ENCODE results near the gene LMBRD2. TPM values are rescaled to one million over a fixed set of nuclear protein-coding genes. Genes with fewer than 3 reads are reported as not detected.

Gene LMBRD2
- total RNA-seq, 2 donors from 2014 or later: 5.5 to 7.4 TPM

- H3K4me1 ChIP-seq (ENCODE audit: control insufficient read depth, insufficient read depth, low read length): peaks cover 4% of the 10 kb centered on the region
- no peak for TF ChIP-seq CTCF (conservative IDR thresholded peaks at IDR 0.05)
- H3K9ac ChIP-seq (ENCODE audit: extremely low read depth, low read length, poor library complexity, severe bottlenecking): no peak overlapping the region
- no peaks in the 10 kb centered on the region for H3K9me3 Mint-ChIP-seq
- H3K27ac ChIP-seq (ENCODE audit: low read depth, low read length): no peak overlapping the region
- no peaks in the 10 kb centered on the region for H3K36me3 ChIP-seq (ENCODE audit: control insufficient read depth, insufficient read depth, low read length)
- H3K36me3 Mint-ChIP-seq (ENCODE audit: low read depth): no peaks in the 10 kb centered on the region
- H3K9me3 ChIP-seq (ENCODE audit: control insufficient read depth, low read length): no peaks in the 10 kb centered on the region
- no peak overlapping the region for H3K4me3 Mint-ChIP-seq
- H3K27ac Mint-ChIP-seq: no peak overlapping the region
- WGBS, 2 experiments (ENCODE audit: insufficient coverage in 1 of 2, insufficient read length in 1 of 2): 72 to 83% methylated on average over 6 to 10 of the region's 10 CpGs
- DNase-seq: no peak
- peaks cover 5% of the 10 kb centered on the region for H3K27me3 Mint-ChIP-seq (ENCODE audit: insufficient read depth)
- no peaks in the 10 kb centered on the region for H3K27me3 ChIP-seq (ENCODE audit: control insufficient read depth, insufficient read depth, low read length, poor library complexity, severe bottlenecking)
- H3K4me1 Mint-ChIP-seq: peaks cover 2% of the 10 kb centered on the region
- H3K4me3 ChIP-seq (ENCODE audit: low read length): no peak overlapping the region
These were observed 73.3 kb downstream of the LMBRD2 start for GRCh38 chr5:36078430-36078829.

GRCh38 chr5:36073595-36074216 is 78.0 kb downstream of the LMBRD2 start:
- DNase-seq: peak; percentile 73
- Mint-ChIP-seq H3K4me3 (no peak overlapping the region), H3K27ac (no peak overlapping the region), H3K27me3 (ENCODE audit: insufficient read depth) (peaks cover 32% of the 10 kb centered on the region), H3K36me3 (ENCODE audit: low read depth) (no peaks in the 10 kb centered on the region), H3K4me1 (no peaks in the 10 kb centered on the region), H3K9me3 (no peaks in the 10 kb centered on the region)
- Histone ChIP-seq H3K36me3 (ENCODE audit: control insufficient read depth, insufficient read depth, low read length) (no peaks in the 10 kb centered on the region), H3K27me3 (ENCODE audit: control insufficient read depth, insufficient read depth, low read length, poor library complexity, severe bottlenecking) (peaks cover 8% of the 10 kb centered on the region), H3K9ac (ENCODE audit: extremely low read depth, low read length, poor library complexity, severe bottlenecking) (no peak overlapping the region), H3K27ac (ENCODE audit: low read depth, low read length) (no peak overlapping the region), H3K4me3 (ENCODE audit: low read length) (no peak overlapping the region), H3K4me1 (ENCODE audit: control insufficient read depth, insufficient read depth, low read length) (no peaks in the 10 kb centered on the region), H3K9me3 (ENCODE audit: control insufficient read depth, low read length) (no peaks in the 10 kb centered on the region)
- TF ChIP-seq CTCF (conservative IDR thresholded peaks at IDR 0.05): peak; percentile 72
- WGBS, 2 experiments (ENCODE audit: insufficient coverage in 1 of 2, insufficient read length in 1 of 2): 63% methylated on average over 3 of the region's 3 CpGs; no CpG with 5 or more reads in 1 of the 2 experiments

GRCh38 chr5:36070687-36071571 is 80.8 kb downstream of the LMBRD2 start:
- Histone ChIP-seq H3K4me1 (ENCODE audit: control insufficient read depth, insufficient read depth, low read length) (peaks cover 4% of the 10 kb centered on the region), H3K36me3 (ENCODE audit: control insufficient read depth, insufficient read depth, low read length) (no peaks in the 10 kb centered on the region), H3K27ac (ENCODE audit: low read depth, low read length) (no peak overlapping the region), H3K9me3 (ENCODE audit: control insufficient read depth, low read length) (no peaks in the 10 kb centered on the region), H3K9ac (ENCODE audit: extremely low read depth, low read length, poor library complexity, severe bottlenecking) (no peak overlapping the region), H3K4me3 (ENCODE audit: low read length) (no peak overlapping the region), H3K27me3 (ENCODE audit: control insufficient read depth, insufficient read depth, low read length, poor library complexity, severe bottlenecking) (peaks cover 8% of the 10 kb centered on the region)
- peaks cover 42% of the 10 kb centered on the region for H3K27me3 Mint-ChIP-seq (ENCODE audit: insufficient read depth)
- 89 to 96% methylated on average over 5 to 9 of the region's 9 CpGs for WGBS, 2 experiments (ENCODE audit: insufficient coverage in 1 of 2, insufficient read length in 1 of 2)
- no peaks in the 10 kb centered on the region for H3K9me3 Mint-ChIP-seq
- H3K4me3 Mint-ChIP-seq: no peak overlapping the region
- DNase-seq: no peak
- peaks cover 6% of the 10 kb centered on the region for H3K4me1 Mint-ChIP-seq
- H3K36me3 Mint-ChIP-seq (ENCODE audit: low read depth): no peaks in the 10 kb centered on the region
- H3K27ac Mint-ChIP-seq: no peak overlapping the region
- TF ChIP-seq CTCF (conservative IDR thresholded peaks at IDR 0.05): no peak

Data from endodermal cell (in vitro differentiated cells).